HCT116 (cell line): ENCODE data around the gene OVOL2. TPM values are rescaled to one million over a fixed set of nuclear protein-coding genes. Genes with fewer than 3 reads are reported as not detected.

Experiments used
- ATAC-seq: fragments of 200-7000 bp; cut with Tn5 transposase; 2 replicates; pipeline ENCODE4 v1.9.1; 2020; ENCODE audit warnings: mild to moderate bottlenecking, moderate library complexity
- Bru-seq: library from RNA; stranded (reverse); fragments of 400-500 nt; gene quantifications from one replicate; lab custom pipeline; 2021; lab: Mats Ljungman, UMichigan
- BruChase-seq, 2 experiments: library from RNA; stranded (reverse); fragments of 400-500 nt; gene quantifications; one replicate each; lab custom pipeline; 2021; lab: Mats Ljungman, UMichigan
- BruUV-seq: library from RNA; stranded (reverse); fragments of 400-500 nt; replicated peaks from 2 replicates; lab custom pipeline; 2021; lab: Mats Ljungman, UMichigan
- CTCF ChIA-PET: fragments of 300-600 bp; sonication (Branson Sonifier 250); formaldehyde crosslinking; loops from one replicate; lab custom pipeline; 2021; ENCODE audit warnings: antibody characterized with exemption; lab: Charles Lee
- POLR2A ChIA-PET: fragments of 300-600, 350-600 bp; sonication (Branson Sonifier 250); formaldehyde crosslinking; loops from one replicate; lab custom pipeline; 2021; ENCODE audit warnings: antibody characterized with exemption; lab: Charles Lee
- RAD21 ChIA-PET, 2 experiments: fragments of 300-600 bp; sonication (Branson Sonifier 250); formaldehyde crosslinking; loops; one replicate each; lab custom pipeline; 2023; ENCODE audit warnings: low total read pairs in 2 of 2; ENCODE audit not compliant: uncharacterized antibody in 2 of 2, unreplicated experiment in 2 of 2, low non-redundant PET in 1 of 2; lab: Charles Lee
- DNase-seq: peaks from one replicate; pipeline ENCODE4 v3.0.0-alpha.2; 2010; ENCODE audit warnings: low read depth, low spot score
- H2AFZ ChIP-seq: fragments of 200-600 bp; shearing (Covaris generic), sonication (generic); 2 replicates; pipeline ENCODE4 v1.6.1; 2017; ENCODE audit warnings: low read depth, mixed run types, mixed read lengths, antibody characterized with exemption, low read length; ENCODE audit not compliant: poor library complexity, severe bottlenecking
- H3K27ac ChIP-seq: 2 replicates; pipeline ENCODE4 v1.5.1; 2012; ENCODE audit warnings: low read depth, low read length
- H3K27me3 ChIP-seq: fragments of 200-600 bp; sonication (generic); 2 replicates; pipeline ENCODE4 v1.6.1; 2016; ENCODE audit warnings: mixed run types, low read length, mixed read lengths; ENCODE audit not compliant: insufficient read depth
- H3K36me3 ChIP-seq, 2 experiments: fragments of 200-500 bp in 1 of 2; fragments of 200-600 bp in 1 of 2; sonication (Bioruptor generic) in 1 of 2; sonication (generic) in 1 of 2; 2 replicates each; pipeline versions ENCODE4 v1.5.1 to v1.6.1; 2014 to 2016; ENCODE audit warnings: low read length in 2 of 2, inconsistent platforms in 1 of 2, mixed read lengths in 1 of 2, mixed run types in 1 of 2; ENCODE audit not compliant: insufficient read depth in 2 of 2, control insufficient read depth in 1 of 2
- H3K4me1 ChIP-seq, 2 experiments: fragments of 200-600 bp in 1 of 2; sonication (generic) in 1 of 2; 2 replicates each; pipeline versions ENCODE4 v1.5.1 to v1.6.1; 2012 to 2017; ENCODE audit warnings: low read length in 2 of 2, inconsistent platforms in 1 of 2, mild to moderate bottlenecking in 1 of 2, mixed read lengths in 1 of 2, mixed run types in 1 of 2, moderate library complexity in 1 of 2; ENCODE audit not compliant: insufficient read depth in 2 of 2, control insufficient read depth in 1 of 2
- H3K4me2 ChIP-seq: fragments of 200-600 bp; sonication (generic); 2 replicates; pipeline ENCODE4 v1.6.1; 2017; ENCODE audit warnings: mixed run types, low read length, mixed read lengths
- H3K4me3 ChIP-seq, 2 experiments: fragments of 200-600 bp in 1 of 2; sonication (generic) in 1 of 2; replicated peaks in 1 of 2; 2 replicates each; pipeline ENCODE4 v1.5.1; 2011 to 2016; ENCODE audit warnings: low read length in 2 of 2, control low read depth in 1 of 2, low read depth in 1 of 2, mild to moderate bottlenecking in 1 of 2, mixed read lengths in 1 of 2, mixed run types in 1 of 2
- H3K79me2 ChIP-seq: fragments of 200-600 bp; sonication (generic); 2 replicates; pipeline ENCODE4 v1.6.1; 2017; ENCODE audit warnings: mild to moderate bottlenecking, mixed run types, low read length, moderate library complexity, mixed read lengths; ENCODE audit not compliant: insufficient read depth
- H3K9ac ChIP-seq: fragments of 200-600 bp; sonication (generic); 2 replicates; pipeline ENCODE4 v1.6.1; 2016; ENCODE audit warnings: low read length, mixed read lengths
- H3K9me2 ChIP-seq: fragments of 200-600 bp; sonication (generic), shearing (Covaris generic); 2 replicates; pipeline ENCODE4 v1.6.1; 2017; ENCODE audit warnings: mixed run types, mild to moderate bottlenecking, moderate library complexity; ENCODE audit not compliant: insufficient read depth
- H3K9me3 ChIP-seq, 2 experiments: fragments of 200-500 bp in 1 of 2; fragments of 200-600 bp in 1 of 2; sonication (Bioruptor generic) in 1 of 2; sonication (generic) in 1 of 2; 2 replicates each; pipeline ENCODE4 v1.6.1; 2014 to 2017; ENCODE audit warnings: low read length in 2 of 2, mixed read lengths in 2 of 2, inconsistent platforms in 1 of 2, low read depth in 1 of 2, mild to moderate bottlenecking in 1 of 2, mixed run types in 1 of 2, moderate library complexity in 1 of 2; ENCODE audit not compliant: control insufficient read depth in 1 of 2, insufficient read depth in 1 of 2
- H4K20me1 ChIP-seq: fragments of 200-600 bp; sonication (generic), shearing (Covaris generic); 2 replicates; pipeline ENCODE4 v1.6.1; 2017; ENCODE audit warnings: mixed run types, mild to moderate bottlenecking, moderate library complexity; ENCODE audit not compliant: insufficient read depth
- CBX3 ChIP-seq: IDR thresholded peaks from 2 replicates; pipeline ENCODE4 v1.6.1; 2012; ENCODE audit warnings: low read depth
- EZH2 ChIP-seq: fragments of 200-600 bp; sonication (generic); IDR thresholded peaks from 2 replicates; pipeline ENCODE4 v1.6.1; 2017; ENCODE audit warnings: antibody characterized with exemption, mixed run types
- SIN3A ChIP-seq: IDR thresholded peaks from 2 replicates; pipeline ENCODE4 v1.6.1; 2012; ENCODE audit warnings: low read depth
- TCF7L2 ChIP-seq: IDR thresholded peaks from 2 replicates; pipeline ENCODE4 v1.7.0; 2011; ENCODE audit warnings: borderline replicate concordance, inconsistent platforms; ENCODE audit not compliant: insufficient read depth, insufficient read length; ENCODE audit errors: extremely low read depth
- ZFX ChIP-seq: fragments of 450-650 bp; IDR thresholded peaks from 2 replicates; pipeline ENCODE4 v1.6.1; 2017
- intact Hi-C: fragments of 100-400 bp; cut with micrococcal nuclease; formaldehyde crosslinking; loops from 2 replicates; pipeline ENCODE4 v1.10.0; 2022
- long read RNA-seq: library from polyadenylated mRNA; unstranded; transcript quantifications from one replicate; pipeline ENCODE4 v2.0.0, GENCODE V29; 2021; ENCODE audit not compliant: unreplicated experiment
- polyA plus RNA-seq: library from polyadenylated mRNA; unstranded; fragments of >200 nt; gene quantifications from 2 replicates; pipeline ENCODE4 v1.2.1, GENCODE V29; 2012; ENCODE audit warnings: missing spikeins
- total RNA-seq: library from RNA; stranded (reverse); gene quantifications from one replicate; pipeline ENCODE4 v1.2.1, GENCODE V29; 2021; ENCODE audit not compliant: unreplicated experiment
- TF ChIP-seq, protein P1 (sequence below): IDR thresholded peaks from 2 replicates; pipeline ENCODE4 v1.6.1; 2011; ENCODE audit warnings: mild to moderate bottlenecking, low read length, moderate library complexity; ENCODE audit not compliant: insufficient replicate concordance; ENCODE audit errors: extremely low read depth

Gene OVOL2
- total RNA-seq (0.86 TPM), Bru-seq, nascent RNA (percentile 25 among the genes with signal in this experiment), BruChase-seq, experiment 1, labeled RNA remaining after a 6-hour chase (percentile 17 among the genes with signal in this experiment), BruChase-seq, experiment 2, labeled RNA remaining after a 2-hour chase (percentile 31 among the genes with signal in this experiment)
- 0.27 and 0.99 TPM in 2 replicates for polyA plus RNA-seq
- long read RNA-seq, partial matches to known transcripts, result 0 of 7 reads
- long read RNA-seq, other reads (novel, unspliced or antisense), result 4 of 7 reads

DNA sequence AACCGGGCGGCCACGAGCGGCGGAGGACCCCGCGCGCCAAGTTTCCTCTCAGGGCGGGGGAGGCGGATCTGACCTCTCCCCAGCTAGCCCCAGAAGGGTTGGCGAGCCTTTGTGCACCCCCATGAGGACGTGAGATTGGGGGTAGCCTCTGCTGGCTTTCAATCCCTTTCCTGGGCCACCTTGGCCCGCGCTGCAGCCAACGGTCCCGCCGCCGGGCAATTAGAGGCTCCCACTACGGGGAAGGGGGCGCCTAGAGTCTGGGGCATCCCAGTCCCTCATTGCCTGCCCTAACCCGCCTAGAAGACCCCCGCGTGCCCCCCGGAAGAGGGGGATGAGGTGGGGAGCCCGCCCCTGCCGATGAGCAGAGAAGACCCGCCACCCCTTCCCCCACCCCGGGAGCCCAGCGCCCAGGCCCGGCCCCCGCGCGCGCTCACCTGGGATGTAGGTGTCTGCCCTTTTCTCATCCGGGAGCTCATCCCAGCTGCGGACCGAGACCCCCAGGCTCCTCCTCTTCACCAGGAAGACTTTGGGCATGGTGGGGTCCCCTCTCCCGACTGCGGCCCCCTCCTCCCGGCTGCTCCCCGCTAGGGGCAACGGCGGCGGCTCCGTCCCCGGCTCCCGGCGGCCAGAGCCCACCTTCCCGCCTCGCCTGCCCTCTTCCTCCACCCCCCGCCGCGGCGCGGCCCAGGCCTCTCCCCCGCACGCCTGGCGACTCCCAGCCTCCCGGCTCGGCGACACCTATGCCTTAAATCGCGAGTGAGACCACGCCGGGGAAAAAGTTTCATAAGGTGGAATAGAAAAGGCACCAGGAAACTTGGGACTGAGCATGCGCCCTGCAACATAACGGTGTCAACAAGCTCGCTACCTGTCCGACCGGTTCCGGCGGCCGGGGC is at the start of gene OVOL2:
Gene OVOL2 (minus strand): TSS at position 816 of the 893 bp plus-strand sequence. CDS start 282 bp downstream, at position 534.
- CTCF ChIA-PET, result interaction anchor here (1.0 kb wide), 1 partner anchor 134 kb away, joined by 4 read pairs; no protein-coding TSS in a partner anchor
- Histone ChIP-seq H3K4me3 (peak within 1 kb of the TSS; percentile 49 to 60), H3K27me3 (peaks cover 19% of the 10 kb centered on the region; the same call in 1 of the 2 replicates), H3K9me3 (no peaks in the 10 kb centered on the region), H4K20me1 (no peaks in the 10 kb centered on the region), H2AFZ (peak within 1 kb of the TSS; percentile 97), H3K4me2 (peak within 1 kb of the TSS; percentile 78), H3K9ac (no peak within 1 kb of the TSS), H3K27ac (no peak within 1 kb of the TSS; the same call in 1 of the 2 replicates), H3K36me3 (no peaks in the 10 kb centered on the region), H3K79me2 (no peaks in the 10 kb centered on the region), H3K4me1 (peaks cover 18 to 36% of the 10 kb centered on the region in 2 experiments), H3K9me2 (no peaks in the 10 kb centered on the region)
- TF ChIP-seq CBX3 (no peak), ZFX (peak; percentile 10; the same call in 1 of the 2 replicates), TCF7L2 (no peak), EZH2 (no peak), SIN3A (peak; percentile 74)
- TF ChIP-seq, protein P1, sequence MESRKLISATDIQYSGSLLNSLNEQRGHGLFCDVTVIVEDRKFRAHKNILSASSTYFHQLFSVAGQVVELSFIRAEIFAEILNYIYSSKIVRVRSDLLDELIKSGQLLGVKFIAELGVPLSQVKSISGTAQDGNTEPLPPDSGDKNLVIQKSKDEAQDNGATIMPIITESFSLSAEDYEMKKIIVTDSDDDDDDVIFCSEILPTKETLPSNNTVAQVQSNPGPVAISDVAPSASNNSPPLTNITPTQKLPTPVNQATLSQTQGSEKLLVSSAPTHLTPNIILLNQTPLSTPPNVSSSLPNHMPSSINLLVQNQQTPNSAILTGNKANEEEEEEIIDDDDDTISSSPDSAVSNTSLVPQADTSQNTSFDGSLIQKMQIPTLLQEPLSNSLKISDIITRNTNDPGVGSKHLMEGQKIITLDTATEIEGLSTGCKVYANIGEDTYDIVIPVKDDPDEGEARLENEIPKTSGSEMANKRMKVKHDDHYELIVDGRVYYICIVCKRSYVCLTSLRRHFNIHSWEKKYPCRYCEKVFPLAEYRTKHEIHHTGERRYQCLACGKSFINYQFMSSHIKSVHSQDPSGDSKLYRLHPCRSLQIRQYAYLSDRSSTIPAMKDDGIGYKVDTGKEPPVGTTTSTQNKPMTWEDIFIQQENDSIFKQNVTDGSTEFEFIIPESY, result no peak
- peak; percentile 64 for ATAC-seq
- RAD21 ChIA-PET, result interaction anchor here in 1 of 2 experiments (0.6 kb wide), 1 partner anchor 220 kb away, joined by 7 read pairs; no protein-coding TSS in a partner anchor
- intact Hi-C loops, result loop anchor here (5.0 kb wide), 1 partner anchor 220 kb away; no protein-coding TSS in a partner anchor
- POLR2A ChIA-PET, result no interaction called here
- BruUV-seq, result no TSS peak
- DNase-seq, result peak; percentile 60
